ENCODE results near the gene MLLT3. TPM values are rescaled to one million over a fixed set of nuclear protein-coding genes. Genes with fewer than 3 reads are reported as not detected.

MLLT3 gene
- total and polyA plus RNA-seq, 2 donors (not counting 1 experiment from before 2014, with no cell fraction given) = 37.3 to 43.8 TPM

DNA sequence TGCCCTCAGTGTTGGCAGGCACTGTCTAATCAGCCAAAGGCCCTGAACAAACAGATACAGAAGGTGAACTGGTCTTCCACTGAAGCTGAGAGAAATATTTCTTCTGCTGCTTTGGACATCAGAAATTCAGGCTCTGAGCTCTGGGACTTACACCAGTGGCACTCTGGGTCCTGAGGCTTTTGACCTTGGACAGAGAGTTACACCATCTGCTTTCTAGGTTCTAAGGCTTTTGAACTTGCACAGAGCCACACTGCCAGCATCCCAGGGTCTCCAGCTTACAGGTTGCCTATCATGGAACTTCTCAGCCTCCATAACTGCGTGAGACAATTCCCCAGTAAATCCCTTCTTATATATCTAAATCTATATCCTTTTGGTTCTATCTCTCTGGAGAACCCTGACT is 326.7 kb downstream of the MLLT3 start:
- Histone ChIP-seq H3K27me3 (ENCODE audit: control insufficient read depth, insufficient read depth, low read length) (no peaks in the 10 kb centered on the region), H3K4me2 (ENCODE audit: extremely low read depth, insufficient read depth, low read length) (no peak overlapping the region), H4K20me1 (ENCODE audit: control insufficient read depth, extremely low read depth, insufficient read depth, low read length) (no peaks in the 10 kb centered on the region), H3K9ac (ENCODE audit: insufficient read depth, low read length) (no peak overlapping the region), H3K79me2 (ENCODE audit: control insufficient read depth, insufficient read depth, low read length) (no peaks in the 10 kb centered on the region), H3K27ac (ENCODE audit: insufficient read depth, low read length) (no peak overlapping the region), H3K4me1 (ENCODE audit: control insufficient read depth, extremely low read depth, insufficient read depth, low read length) (no peaks in the 10 kb centered on the region), H3K9me3 (ENCODE audit: control insufficient read depth, insufficient read depth, low read depth, low read length) (no peaks in the 10 kb centered on the region), H2AFZ (ENCODE audit: low read length) (no peak overlapping the region), H3K36me3 (ENCODE audit: control insufficient read depth, insufficient read depth, low read length) (no peaks in the 10 kb centered on the region), H3K4me3 (replicated peaks in 1 of 4; ENCODE audit: control extremely low read depth in 1 of 4, insufficient read depth in 1 of 4, low read depth in 3 of 4, low read length in 4 of 4) (no peak overlapping the region)
- TF ChIP-seq, protein P1, sequence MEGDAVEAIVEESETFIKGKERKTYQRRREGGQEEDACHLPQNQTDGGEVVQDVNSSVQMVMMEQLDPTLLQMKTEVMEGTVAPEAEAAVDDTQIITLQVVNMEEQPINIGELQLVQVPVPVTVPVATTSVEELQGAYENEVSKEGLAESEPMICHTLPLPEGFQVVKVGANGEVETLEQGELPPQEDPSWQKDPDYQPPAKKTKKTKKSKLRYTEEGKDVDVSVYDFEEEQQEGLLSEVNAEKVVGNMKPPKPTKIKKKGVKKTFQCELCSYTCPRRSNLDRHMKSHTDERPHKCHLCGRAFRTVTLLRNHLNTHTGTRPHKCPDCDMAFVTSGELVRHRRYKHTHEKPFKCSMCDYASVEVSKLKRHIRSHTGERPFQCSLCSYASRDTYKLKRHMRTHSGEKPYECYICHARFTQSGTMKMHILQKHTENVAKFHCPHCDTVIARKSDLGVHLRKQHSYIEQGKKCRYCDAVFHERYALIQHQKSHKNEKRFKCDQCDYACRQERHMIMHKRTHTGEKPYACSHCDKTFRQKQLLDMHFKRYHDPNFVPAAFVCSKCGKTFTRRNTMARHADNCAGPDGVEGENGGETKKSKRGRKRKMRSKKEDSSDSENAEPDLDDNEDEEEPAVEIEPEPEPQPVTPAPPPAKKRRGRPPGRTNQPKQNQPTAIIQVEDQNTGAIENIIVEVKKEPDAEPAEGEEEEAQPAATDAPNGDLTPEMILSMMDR (conservative IDR thresholded peaks at IDR 0.05 in 1 of 2, IDR thresholded peaks at IDR 0.05 in 1 of 2; ENCODE audit: low read depth in 1 of 2, low read length in 2 of 2) = no peak
- no peak for TF ChIP-seq EZH2 (IDR thresholded peaks at IDR 0.05; ENCODE audit: low read length, missing control alignments)
- DNase-seq (ENCODE audit: low read depth in 2 of 2) = no peak

DNA sequence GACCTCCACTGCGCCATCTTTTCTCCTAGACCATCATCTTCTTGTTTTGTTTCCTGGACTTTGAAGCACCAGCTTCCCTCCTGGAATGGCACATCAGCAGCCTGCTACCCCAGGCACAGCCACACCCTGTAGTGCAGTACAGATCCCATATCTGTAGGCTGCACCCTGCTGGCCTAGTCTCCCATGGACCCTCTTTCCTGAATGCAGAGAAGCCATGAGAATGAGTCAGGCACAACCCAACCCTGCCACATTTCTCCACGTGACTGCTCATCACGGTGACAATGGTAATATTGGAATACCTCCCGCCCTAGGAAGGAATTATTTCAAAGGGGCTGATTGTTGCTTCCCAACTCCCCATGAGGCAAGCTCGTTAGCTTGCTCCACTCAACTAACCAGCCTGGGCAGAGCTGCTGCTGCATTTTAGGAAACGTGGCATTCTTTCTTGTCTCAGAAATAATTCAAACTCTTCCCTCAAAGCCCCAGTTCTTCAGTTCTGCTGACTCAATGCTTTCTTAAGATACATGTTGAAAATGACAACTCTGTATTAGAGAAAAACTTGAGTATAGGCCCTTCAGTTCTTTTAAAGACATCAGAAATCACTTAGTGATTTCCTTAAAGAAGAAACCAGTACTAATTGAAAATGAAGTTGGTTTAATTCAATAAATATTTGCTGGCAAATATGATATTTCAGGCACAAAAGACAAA is 328.1 kb downstream of the MLLT3 start:
- Histone ChIP-seq H3K4me2 (ENCODE audit: extremely low read depth, insufficient read depth, low read length) (no peak overlapping the region), H3K36me3 (ENCODE audit: control insufficient read depth, insufficient read depth, low read length) (no peaks in the 10 kb centered on the region), H3K79me2 (ENCODE audit: control insufficient read depth, insufficient read depth, low read length) (no peaks in the 10 kb centered on the region), H3K27me3 (ENCODE audit: control insufficient read depth, insufficient read depth, low read length) (no peaks in the 10 kb centered on the region), H2AFZ (ENCODE audit: low read length) (no peak overlapping the region), H4K20me1 (ENCODE audit: control insufficient read depth, extremely low read depth, insufficient read depth, low read length) (no peaks in the 10 kb centered on the region), H3K9me3 (ENCODE audit: control insufficient read depth, insufficient read depth, low read depth, low read length) (no peaks in the 10 kb centered on the region), H3K9ac (ENCODE audit: insufficient read depth, low read length) (no peak overlapping the region), H3K27ac (ENCODE audit: insufficient read depth, low read length) (no peak overlapping the region), H3K4me3 (replicated peaks in 1 of 4; ENCODE audit: control extremely low read depth in 1 of 4, insufficient read depth in 1 of 4, low read depth in 3 of 4, low read length in 4 of 4) (no peak overlapping the region), H3K4me1 (ENCODE audit: control insufficient read depth, extremely low read depth, insufficient read depth, low read length) (no peaks in the 10 kb centered on the region)
- no peak for TF ChIP-seq EZH2 (IDR thresholded peaks at IDR 0.05; ENCODE audit: low read length, missing control alignments)
- TF ChIP-seq, protein P1 (conservative IDR thresholded peaks at IDR 0.05 in 1 of 2, IDR thresholded peaks at IDR 0.05 in 1 of 2; ENCODE audit: low read depth in 1 of 2, low read length in 2 of 2) = no peak
- no peak for DNase-seq (ENCODE audit: low read depth in 2 of 2)

DNA sequence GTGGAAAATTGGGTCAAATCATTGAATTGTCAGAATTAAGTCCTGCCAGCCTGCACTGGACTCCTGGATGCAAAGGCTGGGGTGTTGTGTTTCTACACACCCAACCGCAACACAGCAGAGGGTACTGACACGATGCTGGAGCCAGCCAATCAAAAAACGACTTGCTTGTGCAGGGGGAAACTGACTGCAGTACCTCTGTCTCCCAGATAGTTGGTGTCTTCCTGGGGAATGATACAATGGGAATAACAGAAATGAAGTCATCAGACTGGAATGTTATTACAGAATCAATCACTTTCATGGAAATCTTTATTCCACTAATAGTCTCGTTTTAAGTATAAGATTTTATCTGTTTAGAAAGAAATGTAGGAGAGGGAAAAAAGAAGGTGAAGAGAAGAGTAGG is 330.3 kb downstream of the MLLT3 start:
- Histone ChIP-seq H3K27ac (ENCODE audit: insufficient read depth, low read length) (no peak overlapping the region), H3K4me1 (ENCODE audit: control insufficient read depth, extremely low read depth, insufficient read depth, low read length) (no peaks in the 10 kb centered on the region), H3K79me2 (ENCODE audit: control insufficient read depth, insufficient read depth, low read length) (no peaks in the 10 kb centered on the region), H3K27me3 (ENCODE audit: control insufficient read depth, insufficient read depth, low read length) (no peaks in the 10 kb centered on the region), H3K4me2 (ENCODE audit: extremely low read depth, insufficient read depth, low read length) (no peak overlapping the region), H3K4me3 (replicated peaks in 1 of 4; ENCODE audit: control extremely low read depth in 1 of 4, insufficient read depth in 1 of 4, low read depth in 3 of 4, low read length in 4 of 4) (no peak overlapping the region), H4K20me1 (ENCODE audit: control insufficient read depth, extremely low read depth, insufficient read depth, low read length) (no peaks in the 10 kb centered on the region), H2AFZ (ENCODE audit: low read length) (no peak overlapping the region), H3K36me3 (ENCODE audit: control insufficient read depth, insufficient read depth, low read length) (no peaks in the 10 kb centered on the region), H3K9me3 (ENCODE audit: control insufficient read depth, insufficient read depth, low read depth, low read length) (no peaks in the 10 kb centered on the region), H3K9ac (ENCODE audit: insufficient read depth, low read length) (no peak overlapping the region)
- TF ChIP-seq EZH2 (IDR thresholded peaks at IDR 0.05; ENCODE audit: low read length, missing control alignments) = no peak
- TF ChIP-seq, protein P1 (conservative IDR thresholded peaks at IDR 0.05 in 1 of 2, IDR thresholded peaks at IDR 0.05 in 1 of 2; ENCODE audit: low read depth in 1 of 2, low read length in 2 of 2) = peak; percentile 28 to 40
- DNase-seq (ENCODE audit: low read depth in 2 of 2) = peak; percentile 45 to 71

Other genes with a start within 250 kb of the MLLT3 start
- gene FOCAD, start 61.8 kb upstream of the MLLT3 start, total RNA-seq = 67.3 and 145 TPM in 2 replicates
- 40.3 and 46.8 TPM in 2 replicates for gene FOCAD, start 61.8 kb upstream of the MLLT3 start, polyA plus RNA-seq